Erythroblast (primary cell): ENCODE measurements around the gene FLNA.

ENCODE experiments used
- GATA1 ChIP-seq: IDR thresholded peaks from 2 replicates; pipeline ENCODE4 v1.6.1; 2011; ENCODE audit warnings: low read depth, mild to moderate bottlenecking, control low read depth, low read length, moderate library complexity
- POLR2A ChIP-seq: IDR thresholded peaks from 2 replicates; pipeline ENCODE4 v1.6.1; 2011; ENCODE audit warnings: mild to moderate bottlenecking, low read length

DNA sequence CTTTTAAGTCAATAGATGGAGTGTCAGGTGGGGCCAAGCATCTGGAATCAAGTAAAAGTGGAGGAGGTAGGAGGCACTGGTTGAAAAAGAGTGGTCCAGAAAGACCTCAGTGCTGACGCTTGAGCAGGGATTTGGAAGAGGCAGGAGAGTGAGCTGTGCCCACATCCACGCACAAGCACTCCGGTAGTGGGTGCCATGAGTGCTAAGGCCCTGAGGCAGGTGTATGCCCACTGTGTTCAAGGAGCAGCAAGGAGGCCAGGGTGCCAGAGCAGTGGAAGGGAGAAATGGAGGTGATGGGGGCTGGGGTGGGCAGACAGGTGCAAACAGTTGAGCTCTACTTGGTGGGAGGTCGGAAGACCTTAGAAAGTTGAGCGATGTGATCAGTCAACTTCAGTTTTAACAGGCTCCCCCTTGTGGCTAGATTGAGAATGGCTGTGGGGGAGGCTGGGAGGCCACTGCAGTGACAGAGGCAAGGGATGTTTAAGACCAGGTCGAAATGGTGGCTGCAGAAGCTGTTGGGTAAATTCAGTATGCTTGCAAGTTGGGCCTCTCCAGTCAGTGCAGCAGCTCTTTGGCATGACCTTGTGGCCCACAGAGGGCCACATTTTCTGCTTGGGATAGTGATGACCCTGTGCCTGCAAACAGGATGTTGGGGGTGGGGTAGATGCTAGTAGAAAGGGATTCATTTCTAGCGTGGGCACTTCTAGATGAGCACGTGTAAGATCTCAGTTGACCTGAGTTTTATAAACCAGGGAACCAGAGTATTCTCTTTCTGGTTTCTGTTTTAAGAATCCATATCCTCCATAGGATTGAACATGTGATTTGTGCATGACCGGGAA is 66.1 kb downstream of the FLNA start:
- TF ChIP-seq GATA1 (no peak), POLR2A (no peak)
